Ishikawa (cell line): ENCODE measurements around the gene SUV39H1.

Source experiments
- CEBPB ChIP-seq: IDR thresholded peaks from 2 replicates; pipeline ENCODE4 v1.6.1; 2012
- CREB1 ChIP-seq: IDR thresholded peaks from 2 replicates; pipeline ENCODE4 v1.6.1; 2012; ENCODE audit warnings: low read depth
- EGR1 ChIP-seq: IDR thresholded peaks from 2 replicates; pipeline ENCODE4 v1.6.1; 2012
- EP300 ChIP-seq: IDR thresholded peaks from 2 replicates; pipeline ENCODE4 v1.6.1; 2012; ENCODE audit warnings: borderline replicate concordance
- FOXM1 ChIP-seq: IDR thresholded peaks from 2 replicates; pipeline ENCODE4 v1.6.1; 2012; ENCODE audit warnings: low read depth, borderline replicate concordance
- MAX ChIP-seq: IDR thresholded peaks from 2 replicates; pipeline ENCODE4 v1.6.1; 2012
- NFIC ChIP-seq: IDR thresholded peaks from 2 replicates; pipeline ENCODE4 v1.6.1; 2012
- RAD21 ChIP-seq: IDR thresholded peaks from 2 replicates; pipeline ENCODE4 v1.6.1; 2012; ENCODE audit warnings: low read depth
- TAF1 ChIP-seq: IDR thresholded peaks from 2 replicates; pipeline ENCODE4 v1.6.1; 2012; ENCODE audit warnings: low read depth, mild to moderate bottlenecking
- TCF12 ChIP-seq: IDR thresholded peaks from 2 replicates; pipeline ENCODE4 v1.6.1; 2012; ENCODE audit warnings: low read depth
- TEAD4 ChIP-seq: IDR thresholded peaks from 2 replicates; pipeline ENCODE4 v1.6.1; 2012
- USF1 ChIP-seq: IDR thresholded peaks from 2 replicates; pipeline ENCODE4 v1.6.1; 2012
- YY1 ChIP-seq: IDR thresholded peaks from 2 replicates; pipeline ENCODE4 v1.6.1; 2012; ENCODE audit warnings: low read depth
- ZBTB7A ChIP-seq: IDR thresholded peaks from 2 replicates; pipeline ENCODE4 v1.6.1; 2012; ENCODE audit warnings: low read depth
- TF ChIP-seq, protein P1 (sequence below): IDR thresholded peaks from 2 replicates; pipeline ENCODE4 v1.6.1; 2012; ENCODE audit warnings: low read depth, mild to moderate bottlenecking

Gene SUV39H1

GRCh38 chrX:48715876-48716502 lies 19.5 kb downstream of the SUV39H1 start:
- no peak for TF ChIP-seq EP300
- no peak for TF ChIP-seq USF1
- no peak for TF ChIP-seq TEAD4
- TF ChIP-seq TCF12, result no peak
- no peak for TF ChIP-seq FOXM1
- TF ChIP-seq, protein P1, sequence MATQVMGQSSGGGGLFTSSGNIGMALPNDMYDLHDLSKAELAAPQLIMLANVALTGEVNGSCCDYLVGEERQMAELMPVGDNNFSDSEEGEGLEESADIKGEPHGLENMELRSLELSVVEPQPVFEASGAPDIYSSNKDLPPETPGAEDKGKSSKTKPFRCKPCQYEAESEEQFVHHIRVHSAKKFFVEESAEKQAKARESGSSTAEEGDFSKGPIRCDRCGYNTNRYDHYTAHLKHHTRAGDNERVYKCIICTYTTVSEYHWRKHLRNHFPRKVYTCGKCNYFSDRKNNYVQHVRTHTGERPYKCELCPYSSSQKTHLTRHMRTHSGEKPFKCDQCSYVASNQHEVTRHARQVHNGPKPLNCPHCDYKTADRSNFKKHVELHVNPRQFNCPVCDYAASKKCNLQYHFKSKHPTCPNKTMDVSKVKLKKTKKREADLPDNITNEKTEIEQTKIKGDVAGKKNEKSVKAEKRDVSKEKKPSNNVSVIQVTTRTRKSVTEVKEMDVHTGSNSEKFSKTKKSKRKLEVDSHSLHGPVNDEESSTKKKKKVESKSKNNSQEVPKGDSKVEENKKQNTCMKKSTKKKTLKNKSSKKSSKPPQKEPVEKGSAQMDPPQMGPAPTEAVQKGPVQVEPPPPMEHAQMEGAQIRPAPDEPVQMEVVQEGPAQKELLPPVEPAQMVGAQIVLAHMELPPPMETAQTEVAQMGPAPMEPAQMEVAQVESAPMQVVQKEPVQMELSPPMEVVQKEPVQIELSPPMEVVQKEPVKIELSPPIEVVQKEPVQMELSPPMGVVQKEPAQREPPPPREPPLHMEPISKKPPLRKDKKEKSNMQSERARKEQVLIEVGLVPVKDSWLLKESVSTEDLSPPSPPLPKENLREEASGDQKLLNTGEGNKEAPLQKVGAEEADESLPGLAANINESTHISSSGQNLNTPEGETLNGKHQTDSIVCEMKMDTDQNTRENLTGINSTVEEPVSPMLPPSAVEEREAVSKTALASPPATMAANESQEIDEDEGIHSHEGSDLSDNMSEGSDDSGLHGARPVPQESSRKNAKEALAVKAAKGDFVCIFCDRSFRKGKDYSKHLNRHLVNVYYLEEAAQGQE, result no peak
- TF ChIP-seq TAF1, result no peak
- TF ChIP-seq CREB1, result no peak
- no peak for TF ChIP-seq NFIC
- no peak for TF ChIP-seq YY1
- TF ChIP-seq EGR1, result no peak
- TF ChIP-seq MAX, result no peak
- no peak for TF ChIP-seq CEBPB

GRCh38 chrX:48719958-48720357 lies 23.4 kb downstream of the SUV39H1 start:
- TF ChIP-seq, protein P1, result no peak
- no peak for TF ChIP-seq TEAD4
- TF ChIP-seq EP300, result no peak
- TF ChIP-seq MAX, result no peak
- no peak for TF ChIP-seq TAF1
- no peak for TF ChIP-seq RAD21
- no peak for TF ChIP-seq CEBPB
- TF ChIP-seq FOXM1, result no peak

GRCh38 chrX:48720577-48721250 lies 24.2 kb downstream of the SUV39H1 start:
- TF ChIP-seq TAF1 (no peak), FOXM1 (no peak), EP300 (no peak), TCF12 (no peak), CEBPB (no peak), TEAD4 (no peak)
- TF ChIP-seq, protein P1, result no peak

- TF ChIP-seq, protein P1, result no peak
- no peak for TF ChIP-seq NFIC
- no peak for TF ChIP-seq ZBTB7A
- TF ChIP-seq CREB1, result no peak
- TF ChIP-seq CEBPB, result no peak
- TF ChIP-seq TEAD4, result no peak
- no peak for TF ChIP-seq RAD21
- TF ChIP-seq TCF12, result no peak
- no peak for TF ChIP-seq EGR1
- TF ChIP-seq MAX, result no peak
- no peak for TF ChIP-seq FOXM1
- no peak for TF ChIP-seq TAF1
- TF ChIP-seq YY1, result no peak
Observed at GRCh38 chrX:48721916-48722315, 25.4 kb downstream of the SUV39H1 start.
